Astrocyte of the hippocampus (primary cell): Measurements from ENCODE around the gene SPATA25.
A peak's percentile ranks its signal among the peaks of the same experiment; 100 is the strongest.
"Not testable (repeated sequence)": the region's sequence is repeated elsewhere in the genome, so short reads cannot be mapped to it uniquely, and the experiment has no call there.

Source experiments
- DNase-seq: peaks from one replicate; pipeline ENCODE4 v3.0.0; 2011; ENCODE audit warnings: low read depth, low spot score

Gene SPATA25

GRCh38 chr20:45893831-45894230 lies 6.4 kb upstream of the SPATA25 start:
- DNase-seq = no peak

- no peak for DNase-seq
These were observed 5.5 kb upstream of the SPATA25 start for GRCh38 chr20:45892828-45893500.

- peak; percentile 41 for DNase-seq
These were observed 4.8 kb upstream of the SPATA25 start for GRCh38 chr20:45892049-45892825.

- DNase-seq = peak; percentile 95
These were observed 3.9 kb upstream of the SPATA25 start, which contains the start of the genes CTSA and NEURL2 for GRCh38 chr20:45890985-45891983. Gene CTSA, plus strand, starts transcription at chr20:45891335. Its CDS starts 234 bp downstream, at chr20:45891569. Gene NEURL2, minus strand, starts transcription at chr20:45891208. Its CDS starts 217 bp downstream, at chr20:45890991.

GRCh38 chr20:45890077-45890984 lies 2.9 kb upstream of the SPATA25 start:
- peak; percentile 92 for DNase-seq

- DNase-seq = no peak
These were observed 1.3 kb upstream of the SPATA25 start for GRCh38 chr20:45888681-45889080.

- DNase-seq = no peak
These were observed 654 bp downstream of the SPATA25 start for GRCh38 chr20:45886590-45887345.

- no peak for DNase-seq
These were observed 4.3 kb downstream of the SPATA25 start for GRCh38 chr20:45883100-45883469.

GRCh38 chr20:45882469-45883099 lies 4.8 kb downstream of the SPATA25 start:
- DNase-seq = no peak

- peak; percentile 100 for DNase-seq
These were observed 6.2 kb downstream of the SPATA25 start, which contains the start of gene ZSWIM1 for GRCh38 chr20:45880988-45881788. Gene ZSWIM1, plus strand, starts transcription at chr20:45881227. Its CDS starts 1,366 bp downstream, at chr20:45882593.

- DNase-seq = no peak
These were observed 9.2 kb downstream of the SPATA25 start for GRCh38 chr20:45878076-45878761.

- no peak for DNase-seq
These were observed 12.8 kb downstream of the SPATA25 start for GRCh38 chr20:45874576-45874975.

GRCh38 chr20:45874104-45874481 lies 13.3 kb downstream of the SPATA25 start:
- DNase-seq = not testable (repeated sequence)

- no peak for DNase-seq
These were observed 13.9 kb downstream of the SPATA25 start for GRCh38 chr20:45873409-45874103.

GRCh38 chr20:45872626-45873025 lies 14.8 kb downstream of the SPATA25 start:
- DNase-seq = no peak

- peak; percentile 79 for DNase-seq
These were observed 19.6 kb downstream of the SPATA25 start for GRCh38 chr20:45867819-45868176.

GRCh38 chr20:45867136-45867818 lies 20.1 kb downstream of the SPATA25 start:
- no peak for DNase-seq
